PC-9 (cell line): Measurements from ENCODE around the gene NKAIN2. TPM values are rescaled to one million over a fixed set of nuclear protein-coding genes. Genes with fewer than 3 reads are reported as not detected.

Source experiments
- BruUV-seq: library from RNA; stranded (reverse); fragments of 400-500 nt; replicated peaks from 2 replicates; lab custom pipeline; 2021; lab: Mats Ljungman, UMichigan
- CTCF ChIA-PET: fragments of 300-600 bp; sonication (Branson Sonifier 250); formaldehyde crosslinking; loops from one replicate; lab custom pipeline; 2022; ENCODE audit warnings: antibody characterized with exemption; lab: Charles Lee
- POLR2A ChIA-PET: fragments of 300-600 bp; sonication (Branson Sonifier 250); formaldehyde crosslinking; loops from one replicate; lab custom pipeline; 2022; ENCODE audit warnings: antibody characterized with exemption; ENCODE audit not compliant: unreplicated experiment; lab: Charles Lee
- DNase-seq, 2 experiments: peaks; one replicate each; pipeline versions ENCODE4 v3.0.0 to v3.0.0-alpha.2; 2015 to 2022; ENCODE audit warnings: mixed read lengths in 1 of 2
- H2AFZ ChIP-seq: fragments of 200-600 bp; sonication (generic); 2 replicates; pipeline ENCODE4 v1.8.1; 2017; ENCODE audit warnings: antibody characterized with exemption
- H3F3A ChIP-seq: fragments of 200-600 bp; sonication (generic); 2 replicates; pipeline ENCODE4 v1.8.1; 2017; ENCODE audit warnings: antibody characterized with exemption, mild to moderate bottlenecking, low read depth; ENCODE audit not compliant: insufficient read depth
- H3K27ac ChIP-seq: fragments of 200-600 bp; sonication (generic); 2 replicates; pipeline ENCODE4 v1.6.1; 2016; ENCODE audit warnings: mixed run types
- H3K27me3 ChIP-seq: fragments of 200-600 bp; sonication (generic); 2 replicates; pipeline ENCODE4 v1.6.1; 2016; ENCODE audit warnings: low read depth, mixed run types; ENCODE audit not compliant: insufficient read depth
- H3K36me3 ChIP-seq: fragments of 200-600 bp; sonication (generic); 2 replicates; pipeline ENCODE4 v1.6.1; 2016; ENCODE audit warnings: low read depth, mixed run types
- H3K4me1 ChIP-seq: fragments of 200-600 bp; sonication (generic); replicated peaks from 2 replicates; pipeline ENCODE4 v1.6.1; 2016; ENCODE audit warnings: mixed run types; ENCODE audit not compliant: insufficient read depth
- H3K4me2 ChIP-seq: fragments of 200-600 bp; sonication (generic); 2 replicates; pipeline ENCODE4 v1.6.1; 2017; ENCODE audit warnings: mixed run types
- H3K4me3 ChIP-seq: fragments of 200-600 bp; sonication (generic); 2 replicates; pipeline ENCODE4 v1.6.1; 2016; ENCODE audit warnings: mixed run types
- H3K79me2 ChIP-seq: fragments of 200-600 bp; sonication (generic); 2 replicates; pipeline ENCODE4 v1.6.1; 2017; ENCODE audit warnings: low read depth, mixed run types
- H3K9me2 ChIP-seq: fragments of 200-600 bp; sonication (generic); 2 replicates; pipeline ENCODE4 v1.8.1; 2017; ENCODE audit warnings: mild to moderate bottlenecking; ENCODE audit not compliant: insufficient read depth
- H3K9me3 ChIP-seq: fragments of 200-600 bp; sonication (generic); 2 replicates; pipeline ENCODE4 v1.8.1; 2016; ENCODE audit warnings: low read depth; ENCODE audit not compliant: insufficient read depth
- H4K20me1 ChIP-seq: fragments of 200-600 bp; sonication (generic); 2 replicates; pipeline ENCODE4 v1.8.1; 2017; ENCODE audit not compliant: insufficient read depth
- CTCF ChIP-seq: fragments of 200-600 bp; sonication (generic); conservative IDR thresholded peaks from 2 replicates; pipeline ENCODE4 v1.6.1; 2017; ENCODE audit warnings: mixed run types, antibody characterized with exemption, mild to moderate bottlenecking, moderate library complexity
- EZH2 ChIP-seq: fragments of 200-600 bp; sonication (generic); IDR thresholded peaks from 2 replicates; pipeline ENCODE4 v1.8.0; 2017; ENCODE audit warnings: antibody characterized with exemption, low read depth
- intact Hi-C: fragments of 100-400 bp; cut with micrococcal nuclease; formaldehyde crosslinking; loops from one replicate; pipeline ENCODE4 v1.10.0; 2022; ENCODE audit not compliant: unreplicated experiment
- total RNA-seq: library from RNA; stranded (reverse); gene quantifications from 2 replicates; pipeline ENCODE4 v1.2.3, GENCODE V29; 2021

Gene NKAIN2
- total RNA-seq, 1 experiment from 2014 or later, result not detected

GRCh38 chr6:124747349-124747748 is 943.7 kb downstream of the NKAIN2 start:
- ChIA-PET POLR2A (no interaction called here), CTCF (no interaction called here)
- H3K4me2 ChIP-seq, result no peak overlapping the region
- H3F3A ChIP-seq, result no peaks in the 10 kb centered on the region
- no peak overlapping the region for H3K4me3 ChIP-seq
- H3K36me3 ChIP-seq, result no peaks in the 10 kb centered on the region
- H3K9me2 ChIP-seq, result no peaks in the 10 kb centered on the region
- no peak overlapping the region for H3K27ac ChIP-seq
- H3K9me3 ChIP-seq, result no peaks in the 10 kb centered on the region
- H3K27me3 ChIP-seq, result no peaks in the 10 kb centered on the region
- no peaks in the 10 kb centered on the region for H3K79me2 ChIP-seq
- no TSS peak for BruUV-seq
- no peaks in the 10 kb centered on the region for H4K20me1 ChIP-seq
- no peak for DNase-seq
- H3K4me1 ChIP-seq, result no peaks in the 10 kb centered on the region
- no peak overlapping the region for H2AFZ ChIP-seq
- TF ChIP-seq EZH2 (no peak), CTCF (no peak)
- intact Hi-C loops, result no loop called here

DNA sequence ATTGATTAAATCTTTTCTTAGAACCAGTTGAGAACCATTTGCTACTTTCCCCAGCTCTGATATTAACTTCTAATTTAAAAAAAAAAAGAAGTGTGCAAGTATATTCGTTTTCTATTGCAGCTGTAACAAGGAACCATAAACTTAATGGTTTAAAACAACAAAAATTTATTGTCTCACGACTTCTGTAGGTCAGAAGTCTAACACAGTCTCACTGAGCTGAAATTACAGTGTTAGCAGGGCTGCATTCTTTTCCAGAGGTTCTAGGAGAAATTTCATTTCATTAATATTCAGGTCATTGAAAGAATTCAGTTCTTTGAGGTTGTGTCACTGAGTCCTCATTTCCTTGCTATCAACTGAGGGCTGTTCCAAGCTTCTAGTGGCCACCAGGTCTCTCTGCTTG is 945.1 kb downstream of the NKAIN2 start:
- CTCF ChIA-PET, result interaction anchor here (0.6 kb wide), 1 partner anchor 17 kb away, joined by 3 read pairs; no protein-coding TSS in a partner anchor
- intact Hi-C loops, result loop anchor here (2.0 kb wide), 1 partner anchor 42 kb away; no protein-coding TSS in a partner anchor
- no peaks in the 10 kb centered on the region for H3K27me3 ChIP-seq

GRCh38 chr6:124753001-124753400 is 949.3 kb downstream of the NKAIN2 start:
- TF ChIP-seq CTCF (no peak), EZH2 (no peak)
- ChIA-PET CTCF (no interaction called here), POLR2A (no interaction called here)
- no peak for DNase-seq
- H3K27me3 ChIP-seq, result no peaks in the 10 kb centered on the region
- no peaks in the 10 kb centered on the region for H3K4me1 ChIP-seq
- H3F3A ChIP-seq, result no peaks in the 10 kb centered on the region
- H3K79me2 ChIP-seq, result no peaks in the 10 kb centered on the region
- H3K4me3 ChIP-seq, result no peak overlapping the region
- no peaks in the 10 kb centered on the region for H4K20me1 ChIP-seq
- H3K4me2 ChIP-seq, result no peak overlapping the region
- intact Hi-C loops, result no loop called here
- no peaks in the 10 kb centered on the region for H3K9me3 ChIP-seq
- no peaks in the 10 kb centered on the region for H3K9me2 ChIP-seq
- H2AFZ ChIP-seq, result no peak overlapping the region
- BruUV-seq, result no TSS peak
- no peak overlapping the region for H3K27ac ChIP-seq
- no peaks in the 10 kb centered on the region for H3K36me3 ChIP-seq

More for the DNA sequence above, 945.1 kb downstream of the NKAIN2 start:
- Histone ChIP-seq H3K27ac (no peak overlapping the region), H3K9me3 (no peaks in the 10 kb centered on the region), H3K79me2 (no peaks in the 10 kb centered on the region), H3K36me3 (no peaks in the 10 kb centered on the region), H3K9me2 (no peaks in the 10 kb centered on the region), H3K4me2 (no peak overlapping the region), H4K20me1 (no peaks in the 10 kb centered on the region), H3K4me3 (no peak overlapping the region), H2AFZ (no peak overlapping the region), H3K4me1 (no peaks in the 10 kb centered on the region), H3F3A (no peaks in the 10 kb centered on the region)
- no TSS peak for BruUV-seq
- POLR2A ChIA-PET, result no interaction called here
- no peak for DNase-seq
- TF ChIP-seq EZH2 (no peak), CTCF (no peak)
